HG03460 (cell line): ENCODE data around the gene TYW1.
A peak's percentile ranks its signal among the peaks of the same experiment; 100 is the strongest.
"Not testable (repeated sequence)": the region's sequence is repeated elsewhere in the genome, so short reads cannot be mapped to it uniquely, and the experiment has no call there.

Source experiments
- ATAC-seq: cut with Tn5 transposase; IDR thresholded peaks from one replicate; pipeline ENCODE4 v1.9.1; 2021; ENCODE audit not compliant: unreplicated experiment

The TYW1 gene, protein sequence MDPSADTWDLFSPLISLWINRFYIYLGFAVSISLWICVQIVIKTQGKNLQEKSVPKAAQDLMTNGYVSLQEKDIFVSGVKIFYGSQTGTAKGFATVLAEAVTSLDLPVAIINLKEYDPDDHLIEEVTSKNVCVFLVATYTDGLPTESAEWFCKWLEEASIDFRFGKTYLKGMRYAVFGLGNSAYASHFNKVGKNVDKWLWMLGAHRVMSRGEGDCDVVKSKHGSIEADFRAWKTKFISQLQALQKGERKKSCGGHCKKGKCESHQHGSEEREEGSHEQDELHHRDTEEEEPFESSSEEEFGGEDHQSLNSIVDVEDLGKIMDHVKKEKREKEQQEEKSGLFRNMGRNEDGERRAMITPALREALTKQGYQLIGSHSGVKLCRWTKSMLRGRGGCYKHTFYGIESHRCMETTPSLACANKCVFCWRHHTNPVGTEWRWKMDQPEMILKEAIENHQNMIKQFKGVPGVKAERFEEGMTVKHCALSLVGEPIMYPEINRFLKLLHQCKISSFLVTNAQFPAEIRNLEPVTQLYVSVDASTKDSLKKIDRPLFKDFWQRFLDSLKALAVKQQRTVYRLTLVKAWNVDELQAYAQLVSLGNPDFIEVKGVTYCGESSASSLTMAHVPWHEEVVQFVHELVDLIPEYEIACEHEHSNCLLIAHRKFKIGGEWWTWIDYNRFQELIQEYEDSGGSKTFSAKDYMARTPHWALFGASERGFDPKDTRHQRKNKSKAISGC

DNA sequence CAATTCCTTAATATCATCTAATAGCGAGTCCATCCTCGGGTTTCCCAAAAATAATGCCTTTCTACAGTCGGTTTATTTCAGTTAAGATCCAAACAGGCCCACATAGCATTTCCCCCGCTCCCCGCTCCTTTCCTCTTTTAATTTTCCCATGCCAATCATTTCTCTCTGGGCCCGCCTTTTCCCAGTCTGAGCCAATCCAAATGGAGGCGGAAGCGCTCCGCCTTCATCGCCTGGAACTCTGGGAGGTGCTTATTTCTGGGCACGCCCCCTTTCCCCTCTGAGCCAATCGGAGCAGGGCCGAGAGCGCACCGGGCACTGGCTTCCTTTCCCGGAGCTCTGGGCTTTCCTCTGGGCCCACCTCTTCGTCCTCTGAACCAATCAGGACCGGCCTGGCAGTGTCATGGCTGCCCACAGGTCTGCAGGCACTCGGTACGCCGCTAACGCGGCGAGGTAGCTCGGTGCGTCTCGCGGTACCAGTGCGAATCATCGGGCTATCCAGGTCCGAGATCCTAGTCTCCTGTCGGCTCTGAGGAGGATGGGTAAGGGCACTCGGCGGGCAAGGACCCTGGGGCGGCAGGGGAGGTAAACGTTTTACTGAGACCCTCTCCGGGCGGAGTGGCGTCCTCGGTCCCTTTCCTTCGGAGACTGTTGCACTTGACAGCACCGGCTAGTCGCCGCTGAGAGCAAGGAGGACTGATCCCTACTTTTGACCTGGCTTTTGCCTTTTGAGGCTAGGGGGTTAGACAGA, at the start of gene TYW1:
TSS of gene TYW1 (plus strand) at position 390 of the 748 bp plus-strand sequence. CDS start at position 536, 146 bp downstream.
- peak; percentile 82 for ATAC-seq

DNA sequence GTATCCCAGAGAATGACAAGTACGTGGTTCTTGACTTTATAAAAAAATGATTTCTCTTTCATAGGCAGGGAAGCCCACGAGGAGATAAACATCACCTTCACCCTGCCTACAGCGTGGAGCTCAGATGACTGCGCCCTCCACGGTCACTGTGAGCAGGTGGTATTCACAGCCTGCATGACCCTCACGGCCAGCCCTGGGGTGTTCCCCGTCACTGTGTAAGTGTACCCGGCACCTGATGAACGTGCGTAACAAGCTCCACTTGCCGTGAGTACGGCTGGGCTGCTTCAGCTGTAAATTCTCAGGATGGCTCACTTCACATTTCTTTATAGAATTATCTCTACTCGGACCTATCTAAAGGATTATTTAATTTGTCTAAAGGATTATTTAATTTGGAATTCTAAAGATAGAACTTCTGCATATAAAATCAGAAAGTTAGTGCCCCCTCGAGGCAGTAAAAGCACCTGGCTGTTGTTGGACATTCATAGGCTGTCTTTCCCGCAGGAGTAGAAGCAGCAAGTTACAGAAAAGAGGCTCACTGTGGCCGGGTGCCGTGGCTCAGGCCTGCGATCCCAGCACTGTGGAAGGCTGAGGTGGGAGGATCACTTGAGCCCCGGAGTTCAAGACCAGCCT, 48.0 kb upstream of the TYW1 start:
- ATAC-seq = no peak

DNA sequence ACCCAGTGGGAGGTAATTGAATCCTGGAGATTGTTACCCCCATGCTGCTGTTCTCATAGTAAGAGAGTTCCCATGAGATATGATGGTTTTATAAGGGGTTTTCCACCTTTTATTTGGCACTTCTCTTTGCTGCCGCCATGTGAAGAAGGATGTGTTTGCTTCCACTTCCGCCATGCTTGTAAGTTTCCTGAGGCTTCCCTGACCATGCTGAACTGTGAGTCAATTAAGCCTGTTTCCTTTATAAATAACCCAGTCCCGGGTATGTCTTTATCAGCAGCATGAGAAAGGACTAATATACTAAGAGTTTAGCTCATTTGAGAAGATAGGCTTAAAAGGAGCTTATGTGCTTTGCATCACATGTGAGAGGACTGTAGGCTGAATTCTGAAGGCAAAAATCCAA, 46.3 kb upstream of the TYW1 start:
- no peak for ATAC-seq

DNA sequence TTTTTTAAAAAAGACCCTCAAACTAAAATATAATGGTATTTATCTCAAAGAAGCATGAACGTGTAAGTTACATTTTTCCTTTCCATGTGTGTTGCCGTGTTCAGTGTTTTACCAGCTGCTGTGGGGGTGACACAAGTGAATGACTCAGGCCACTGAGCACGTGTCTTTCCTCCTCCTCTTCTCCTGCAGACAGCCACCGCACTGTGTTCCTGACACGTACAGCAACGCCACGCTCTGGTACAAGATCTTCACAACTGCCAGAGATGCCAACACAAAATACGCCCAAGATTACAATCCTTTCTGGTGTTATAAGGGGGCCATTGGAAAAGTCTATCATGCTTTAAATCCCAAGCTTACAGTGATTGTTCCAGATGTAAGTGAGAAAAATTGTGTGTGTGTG, 45.9 kb upstream of the TYW1 start:
- ATAC-seq = no peak

DNA sequence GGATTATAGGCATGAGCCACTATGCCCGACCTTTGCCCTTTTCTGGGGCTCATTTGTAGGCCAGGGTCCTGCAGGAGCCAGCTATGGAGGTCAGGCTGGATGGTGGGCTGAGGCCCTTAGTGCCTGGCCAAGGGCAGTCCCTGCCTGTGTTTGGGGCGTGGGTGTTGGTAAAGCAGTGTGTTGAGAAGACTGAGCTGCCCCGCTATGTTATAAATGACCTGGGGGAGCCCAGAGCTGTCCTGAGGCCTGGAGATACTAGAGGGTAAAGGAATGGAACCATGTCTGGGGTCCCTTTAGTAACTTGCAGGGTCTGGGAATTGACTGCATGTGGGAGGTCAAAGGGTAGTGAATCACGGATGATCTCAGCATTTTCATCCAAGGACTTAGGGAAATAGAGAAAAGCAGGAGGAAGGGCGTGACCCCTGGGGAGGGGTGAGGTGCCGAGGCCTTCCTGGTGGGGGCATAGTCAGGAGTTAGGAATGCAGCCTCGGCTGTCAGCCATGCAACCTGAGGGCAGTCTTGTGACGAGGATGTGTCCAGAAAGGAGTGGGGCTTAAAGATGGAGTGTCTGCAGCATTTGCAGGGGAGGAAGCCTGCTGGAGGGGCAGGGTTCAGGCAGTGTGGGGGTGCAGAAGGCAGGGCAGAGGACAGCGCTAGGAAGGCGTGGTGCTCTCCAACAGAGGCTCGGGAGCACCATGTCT, 44.1 kb upstream of the TYW1 start:
- ATAC-seq = no peak

DNA sequence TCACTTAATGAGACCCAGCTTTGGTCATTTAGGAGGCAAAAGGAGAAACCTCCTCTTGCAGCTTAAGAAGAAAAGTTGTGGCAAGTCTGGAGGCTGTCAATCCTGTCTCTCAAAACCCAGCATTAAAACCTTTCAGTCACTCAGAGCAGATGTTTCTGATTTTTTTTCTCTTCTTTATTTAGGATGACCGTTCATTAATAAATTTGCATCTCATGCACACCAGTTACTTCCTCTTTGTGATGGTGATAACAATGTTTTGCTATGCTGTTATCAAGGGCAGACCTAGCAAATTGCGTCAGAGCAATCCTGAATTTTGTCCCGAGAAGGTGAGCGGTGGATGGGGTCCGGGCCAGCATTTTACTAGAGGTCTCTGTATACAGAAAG, 43.6 kb upstream of the TYW1 start:
- ATAC-seq = no peak

DNA sequence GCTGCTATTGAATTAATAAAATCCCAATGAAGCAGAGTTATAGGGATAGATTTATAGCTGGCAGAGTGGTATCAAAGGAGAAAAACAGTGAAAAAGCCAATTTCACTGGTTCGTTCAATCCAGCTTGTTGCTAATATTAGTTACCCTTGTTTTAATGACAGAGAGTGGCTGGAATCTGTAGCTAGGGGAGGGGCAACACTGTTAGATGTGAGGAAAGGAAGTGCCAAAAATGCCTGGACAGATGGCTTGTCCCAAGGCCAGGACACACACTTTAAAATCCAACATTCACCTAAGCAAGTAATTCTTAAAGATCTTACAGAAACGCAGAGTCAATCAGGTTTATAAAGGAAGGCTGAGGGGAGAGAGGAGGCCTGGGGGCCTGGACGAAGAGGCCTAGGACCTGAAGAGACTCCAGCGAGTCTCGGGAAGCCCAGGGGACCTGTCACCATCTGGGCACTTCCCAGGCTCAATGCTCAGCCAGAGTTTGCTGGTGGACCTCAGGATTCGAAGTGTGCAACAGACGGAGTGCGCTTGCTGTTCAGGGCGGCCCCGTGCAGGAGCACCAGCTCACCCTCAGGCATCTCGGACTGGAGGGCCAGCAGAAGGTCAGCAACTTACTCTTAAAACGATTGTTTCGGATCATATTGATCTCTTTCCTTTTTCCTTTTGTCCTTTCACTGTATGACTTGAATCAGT, 38.9 kb upstream of the TYW1 start:
- no peak for ATAC-seq

DNA sequence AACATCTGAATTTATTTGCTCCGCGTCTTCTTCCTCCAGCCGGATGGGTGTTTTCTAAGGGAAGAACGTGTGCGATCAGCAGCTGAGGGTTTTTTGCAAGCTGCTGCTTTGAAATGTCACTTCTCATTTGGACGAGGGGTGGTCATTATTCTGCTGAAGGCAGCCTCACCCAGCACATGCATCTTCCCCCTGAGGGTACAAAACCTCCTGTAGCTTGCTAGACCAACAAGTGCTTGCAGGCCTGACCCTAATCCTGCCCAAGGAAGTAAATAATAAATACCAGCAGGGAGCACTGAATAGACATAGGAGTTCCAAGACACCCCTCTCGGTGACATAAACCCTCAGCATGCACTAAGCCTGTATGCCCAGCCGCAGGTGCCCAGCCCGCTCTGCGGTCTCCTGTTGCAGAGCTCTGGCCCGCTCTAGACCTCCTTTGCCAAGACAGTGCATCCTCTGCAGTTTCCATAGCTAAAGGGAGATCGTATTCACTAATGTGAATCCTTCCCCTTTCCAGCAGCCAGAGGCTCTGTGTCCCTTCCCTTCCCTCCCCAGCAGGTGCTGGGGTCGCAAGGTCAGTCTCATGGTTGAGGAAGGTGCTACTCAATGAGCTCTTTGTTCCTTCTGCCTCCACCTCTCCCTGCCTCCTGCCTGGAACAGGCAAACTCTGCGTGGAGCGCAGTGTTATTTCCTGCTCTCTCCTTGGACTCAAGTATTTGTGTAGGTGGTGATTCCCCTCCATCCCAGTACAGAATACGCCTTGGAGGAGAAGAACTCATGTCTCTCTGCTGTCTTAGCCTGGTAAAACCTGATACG, 37.9 kb upstream of the TYW1 start:
- no peak for ATAC-seq

DNA sequence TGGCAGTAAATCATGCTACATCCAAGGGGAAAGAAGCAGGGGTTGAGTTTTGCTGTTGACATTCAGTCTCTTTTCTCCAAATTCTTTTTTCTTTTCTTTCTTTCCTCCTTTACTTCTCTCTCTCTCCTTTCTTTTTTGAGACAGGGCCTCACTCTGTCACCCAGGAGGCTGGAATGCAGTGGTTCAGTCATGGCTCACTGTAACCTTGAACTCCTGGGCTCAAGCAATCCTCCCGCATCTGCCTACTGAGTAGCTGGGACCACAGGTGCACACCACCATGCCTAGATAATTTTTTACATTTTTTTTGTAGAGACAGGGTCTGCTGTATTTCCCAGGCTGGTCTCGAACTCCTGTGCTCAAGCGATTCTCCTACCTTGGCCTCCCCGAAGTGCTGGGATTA, 36.4 kb upstream of the TYW1 start:
- ATAC-seq = no peak

DNA sequence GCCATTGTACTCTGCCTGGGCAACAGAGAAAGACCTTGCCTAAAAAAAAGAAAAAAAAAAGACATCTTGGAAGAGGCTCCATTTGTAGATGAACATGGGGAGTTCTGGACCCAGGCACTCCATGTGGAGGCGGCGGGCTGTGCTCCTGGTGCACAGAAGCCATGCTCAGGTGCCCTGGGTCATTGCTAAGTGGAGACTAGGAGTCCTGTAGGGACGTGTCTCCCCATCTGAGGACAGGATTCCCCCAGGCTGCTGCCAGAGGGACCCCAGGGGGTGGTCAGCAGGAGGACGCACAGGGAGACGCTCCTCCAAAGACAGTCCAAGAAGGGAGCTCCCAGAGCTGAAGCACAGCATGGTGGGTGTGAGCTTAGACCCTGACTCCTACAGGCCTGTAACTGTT, 35.5 kb upstream of the TYW1 start:
- no peak for ATAC-seq

DNA sequence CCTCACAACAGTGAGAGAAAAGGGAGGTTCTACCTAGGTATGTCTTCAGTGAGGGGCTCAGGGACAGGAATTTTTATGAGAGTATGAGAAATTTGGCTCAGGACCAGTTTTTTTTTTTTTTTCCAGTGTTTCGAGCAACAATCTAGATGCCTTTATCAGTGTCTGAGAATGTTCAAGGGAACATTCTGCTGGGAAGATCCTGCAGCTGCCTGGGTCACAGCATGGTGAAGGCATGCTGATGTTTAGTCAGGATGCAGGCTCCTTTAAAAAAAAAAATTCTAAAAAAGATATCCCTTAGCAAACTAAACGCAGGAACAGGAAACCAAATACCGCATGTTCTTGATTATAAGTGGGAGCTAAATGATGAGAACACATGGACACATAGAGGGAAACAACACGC, 32.2 kb upstream of the TYW1 start:
- ATAC-seq = no peak

DNA sequence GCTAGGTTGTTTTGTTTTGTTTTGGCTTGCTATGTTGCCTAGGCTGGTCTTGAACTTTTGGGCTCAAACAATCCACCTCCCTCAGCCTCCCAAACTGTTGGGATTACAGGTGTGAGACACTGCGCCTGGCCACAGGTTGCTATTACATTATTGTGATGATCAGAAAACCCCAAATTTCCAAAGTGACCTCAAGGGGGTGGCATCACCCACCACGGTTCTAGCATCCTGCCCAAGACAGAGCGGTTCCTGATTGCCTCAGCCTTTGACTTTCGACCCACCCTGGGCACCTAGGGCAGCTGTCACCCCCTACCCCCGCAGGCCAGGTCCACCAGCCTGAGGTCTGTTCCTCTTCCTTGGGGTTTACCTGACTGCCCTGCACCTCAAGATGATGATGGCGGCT, 29.6 kb upstream of the TYW1 start:
- no peak for ATAC-seq

DNA sequence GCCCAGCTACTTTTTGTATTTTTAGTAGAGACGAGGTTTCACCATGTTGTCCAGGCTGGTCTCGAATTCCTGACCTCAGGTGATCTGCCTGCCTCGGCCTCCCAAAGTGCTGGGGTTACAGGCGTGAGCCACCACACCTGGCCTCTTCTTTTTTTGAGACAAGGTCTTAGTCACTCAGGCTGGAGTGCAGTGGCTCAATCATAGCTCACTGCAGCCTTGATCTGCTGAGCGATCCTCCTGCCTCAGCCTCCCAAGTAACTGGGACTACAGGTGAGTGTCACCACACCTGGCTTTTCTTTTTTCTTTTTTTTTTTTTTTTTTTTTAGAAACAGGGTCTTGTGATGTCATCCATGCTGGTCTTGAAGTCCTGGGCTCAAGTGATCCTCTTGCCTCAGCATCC, 27.6 kb upstream of the TYW1 start:
- ATAC-seq = not testable (repeated sequence)

DNA sequence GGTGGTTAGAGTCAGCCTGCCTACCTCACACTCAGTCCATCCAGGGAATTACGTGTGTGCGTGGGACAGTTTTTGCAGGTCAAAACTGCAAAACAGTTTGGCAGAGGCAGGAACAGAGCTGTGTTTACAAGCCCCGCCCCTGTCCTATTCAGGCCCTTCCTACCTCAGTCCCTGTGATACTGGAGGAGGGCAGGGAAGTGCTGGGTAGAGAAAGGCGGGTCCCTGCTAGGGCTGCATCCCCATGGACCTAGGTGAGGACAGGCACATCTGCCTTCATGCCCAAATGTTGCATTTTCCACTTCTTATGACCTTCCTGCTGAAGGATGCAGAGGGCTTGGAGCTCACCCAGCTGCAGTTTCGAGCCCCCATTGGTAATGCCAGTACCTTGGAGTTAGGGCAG, 26.3 kb upstream of the TYW1 start:
- ATAC-seq = no peak

DNA sequence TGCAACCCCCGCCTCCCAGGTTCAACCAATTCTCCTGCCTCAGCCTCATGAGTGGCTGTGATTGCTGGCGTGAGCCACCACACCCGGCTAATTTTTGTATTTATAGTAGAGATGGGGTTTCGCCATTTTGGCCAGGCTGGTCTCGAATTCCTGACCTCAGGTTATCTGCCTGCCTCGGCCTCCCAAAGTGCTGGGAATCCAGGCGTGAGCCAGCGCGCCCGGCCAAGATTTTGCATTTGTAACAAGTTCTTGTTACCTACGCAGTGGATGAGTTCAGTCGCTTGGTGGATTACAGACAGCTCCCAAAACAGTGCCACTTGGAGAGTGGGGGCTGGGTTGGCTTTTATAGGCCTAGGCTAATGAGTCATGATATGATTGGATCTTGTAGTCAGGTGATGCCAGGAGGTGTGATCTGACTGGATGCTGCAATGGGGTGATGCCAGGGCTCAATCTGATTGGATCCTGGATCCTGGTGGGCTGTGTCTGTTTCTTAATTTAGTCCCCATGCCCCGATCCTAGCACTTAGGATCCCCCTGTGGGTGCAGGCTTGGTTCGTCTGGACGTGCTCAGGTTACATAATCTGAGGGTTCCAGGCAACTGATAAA, 21.5 kb upstream of the TYW1 start:
- ATAC-seq = no peak

DNA sequence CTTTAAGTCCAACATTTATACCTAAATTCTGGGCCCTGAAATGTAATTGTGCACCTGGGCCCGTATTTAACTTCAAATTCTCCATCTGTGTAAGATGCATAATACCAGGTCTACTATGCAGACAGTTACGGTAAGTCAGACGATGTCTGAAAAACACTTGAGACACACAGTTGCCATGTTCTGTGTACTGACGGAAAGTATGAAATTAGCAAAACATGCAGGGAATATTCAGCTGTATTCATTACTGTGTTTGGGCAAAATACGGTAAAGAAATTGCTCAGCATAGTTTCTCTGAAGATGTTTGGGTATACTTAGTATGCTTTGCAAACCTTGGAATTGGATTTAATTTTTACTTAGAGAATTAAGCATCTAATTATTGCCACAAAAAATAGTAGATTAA, 18.3 kb upstream of the TYW1 start:
- not testable (repeated sequence) for ATAC-seq

DNA sequence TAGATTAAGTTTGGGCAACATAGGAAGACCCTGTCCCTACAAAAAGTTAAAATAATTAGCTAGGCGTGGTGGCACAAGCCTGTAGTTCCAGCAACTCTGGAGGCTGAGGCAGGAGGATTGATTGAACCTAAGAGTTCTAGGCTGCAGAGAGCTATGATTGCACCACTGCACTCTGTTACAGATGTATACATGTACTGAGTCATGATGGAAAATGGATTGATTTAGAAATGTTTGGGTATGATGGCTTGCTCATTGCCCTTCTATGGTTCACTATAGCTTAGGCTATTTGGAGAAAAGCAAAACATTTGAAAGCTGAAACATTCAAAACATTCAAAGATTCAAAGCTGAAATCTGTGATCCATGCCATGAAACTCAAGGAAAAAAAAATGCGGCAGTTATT, 17.6 kb upstream of the TYW1 start:
- not testable (repeated sequence) for ATAC-seq

DNA sequence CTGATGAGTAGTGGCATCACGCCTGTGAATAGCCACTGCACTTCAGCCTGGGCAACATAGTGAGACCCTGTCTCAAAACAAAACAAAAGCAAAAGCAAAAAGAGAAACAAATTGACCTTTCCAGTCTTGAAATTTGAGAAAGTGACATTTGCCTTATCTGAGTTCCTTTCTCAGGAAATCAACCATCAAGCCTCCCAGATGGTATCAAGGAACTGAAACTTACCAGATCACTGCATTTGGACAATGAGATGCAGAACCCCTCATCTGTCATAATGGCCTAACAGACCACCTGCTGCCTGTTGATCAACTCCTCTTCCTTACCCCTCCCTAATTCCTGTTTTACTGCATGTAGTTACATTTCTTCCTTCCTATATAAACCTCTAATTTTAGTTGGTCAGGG, 16.3 kb upstream of the TYW1 start:
- ATAC-seq = not testable (repeated sequence)

DNA sequence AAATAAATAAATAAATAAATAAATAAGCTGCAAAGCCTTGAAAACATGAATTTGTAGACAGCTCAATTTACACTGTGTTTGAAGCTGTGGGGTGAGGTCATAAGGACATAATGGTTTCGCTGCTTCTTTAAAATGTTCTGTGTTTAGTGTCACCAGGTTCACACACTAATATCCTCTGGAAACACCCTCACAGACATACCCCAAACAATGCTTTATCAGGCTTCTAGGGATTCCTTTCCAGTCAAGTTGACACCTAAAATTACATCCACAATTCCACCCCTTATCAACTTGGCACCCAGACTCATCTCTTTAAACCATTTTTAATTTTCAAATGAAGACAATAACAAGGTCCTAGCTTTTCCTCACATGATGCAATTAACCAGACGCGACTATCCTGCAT, 7.1 kb upstream of the TYW1 start:
- not testable (repeated sequence) for ATAC-seq
